HCT116 (cell line): ENCODE measurements around the gene DCUN1D5. TPM values are rescaled to one million over a fixed set of nuclear protein-coding genes. Genes with fewer than 3 reads are reported as not detected.

Source experiments
- ATAC-seq: fragments of 200-7000 bp; cut with Tn5 transposase; 2 replicates; pipeline ENCODE4 v1.9.1; 2020; ENCODE audit warnings: mild to moderate bottlenecking, moderate library complexity
- BruUV-seq: library from RNA; stranded (reverse); fragments of 400-500 nt; replicated peaks from 2 replicates; lab custom pipeline; 2021; lab: Mats Ljungman, UMichigan
- CTCF ChIA-PET: fragments of 300-600 bp; sonication (Branson Sonifier 250); formaldehyde crosslinking; loops from one replicate; lab custom pipeline; 2021; ENCODE audit warnings: antibody characterized with exemption; lab: Charles Lee
- POLR2A ChIA-PET: fragments of 300-600, 350-600 bp; sonication (Branson Sonifier 250); formaldehyde crosslinking; loops from one replicate; lab custom pipeline; 2021; ENCODE audit warnings: antibody characterized with exemption; lab: Charles Lee
- RAD21 ChIA-PET, 2 experiments: fragments of 300-600 bp; sonication (Branson Sonifier 250); formaldehyde crosslinking; loops; one replicate each; lab custom pipeline; 2023; ENCODE audit warnings: low total read pairs in 2 of 2; ENCODE audit not compliant: uncharacterized antibody in 2 of 2, unreplicated experiment in 2 of 2, low non-redundant PET in 1 of 2; lab: Charles Lee
- DNase-seq: peaks from one replicate; pipeline ENCODE4 v3.0.0-alpha.2; 2010; ENCODE audit warnings: low read depth, low spot score
- H2AFZ ChIP-seq: fragments of 200-600 bp; shearing (Covaris generic), sonication (generic); 2 replicates; pipeline ENCODE4 v1.6.1; 2017; ENCODE audit warnings: low read depth, mixed run types, mixed read lengths, antibody characterized with exemption, low read length; ENCODE audit not compliant: poor library complexity, severe bottlenecking
- H3K27ac ChIP-seq: 2 replicates; pipeline ENCODE4 v1.5.1; 2012; ENCODE audit warnings: low read depth, low read length
- H3K27me3 ChIP-seq: fragments of 200-600 bp; sonication (generic); 2 replicates; pipeline ENCODE4 v1.6.1; 2016; ENCODE audit warnings: mixed run types, low read length, mixed read lengths; ENCODE audit not compliant: insufficient read depth
- H3K36me3 ChIP-seq, 2 experiments: fragments of 200-500 bp in 1 of 2; fragments of 200-600 bp in 1 of 2; sonication (Bioruptor generic) in 1 of 2; sonication (generic) in 1 of 2; 2 replicates each; pipeline versions ENCODE4 v1.5.1 to v1.6.1; 2014 to 2016; ENCODE audit warnings: low read length in 2 of 2, inconsistent platforms in 1 of 2, mixed read lengths in 1 of 2, mixed run types in 1 of 2; ENCODE audit not compliant: insufficient read depth in 2 of 2, control insufficient read depth in 1 of 2
- H3K4me1 ChIP-seq, 2 experiments: fragments of 200-600 bp in 1 of 2; sonication (generic) in 1 of 2; 2 replicates each; pipeline versions ENCODE4 v1.5.1 to v1.6.1; 2012 to 2017; ENCODE audit warnings: low read length in 2 of 2, inconsistent platforms in 1 of 2, mild to moderate bottlenecking in 1 of 2, mixed read lengths in 1 of 2, mixed run types in 1 of 2, moderate library complexity in 1 of 2; ENCODE audit not compliant: insufficient read depth in 2 of 2, control insufficient read depth in 1 of 2
- H3K4me2 ChIP-seq: fragments of 200-600 bp; sonication (generic); 2 replicates; pipeline ENCODE4 v1.6.1; 2017; ENCODE audit warnings: mixed run types, low read length, mixed read lengths
- H3K4me3 ChIP-seq, 2 experiments: fragments of 200-600 bp in 1 of 2; sonication (generic) in 1 of 2; replicated peaks in 1 of 2; 2 replicates each; pipeline ENCODE4 v1.5.1; 2011 to 2016; ENCODE audit warnings: low read length in 2 of 2, control low read depth in 1 of 2, low read depth in 1 of 2, mild to moderate bottlenecking in 1 of 2, mixed read lengths in 1 of 2, mixed run types in 1 of 2
- H3K79me2 ChIP-seq: fragments of 200-600 bp; sonication (generic); 2 replicates; pipeline ENCODE4 v1.6.1; 2017; ENCODE audit warnings: mild to moderate bottlenecking, mixed run types, low read length, moderate library complexity, mixed read lengths; ENCODE audit not compliant: insufficient read depth
- H3K9ac ChIP-seq: fragments of 200-600 bp; sonication (generic); 2 replicates; pipeline ENCODE4 v1.6.1; 2016; ENCODE audit warnings: low read length, mixed read lengths
- H3K9me2 ChIP-seq: fragments of 200-600 bp; sonication (generic), shearing (Covaris generic); 2 replicates; pipeline ENCODE4 v1.6.1; 2017; ENCODE audit warnings: mixed run types, mild to moderate bottlenecking, moderate library complexity; ENCODE audit not compliant: insufficient read depth
- H3K9me3 ChIP-seq, 2 experiments: fragments of 200-500 bp in 1 of 2; fragments of 200-600 bp in 1 of 2; sonication (Bioruptor generic) in 1 of 2; sonication (generic) in 1 of 2; 2 replicates each; pipeline ENCODE4 v1.6.1; 2014 to 2017; ENCODE audit warnings: low read length in 2 of 2, mixed read lengths in 2 of 2, inconsistent platforms in 1 of 2, low read depth in 1 of 2, mild to moderate bottlenecking in 1 of 2, mixed run types in 1 of 2, moderate library complexity in 1 of 2; ENCODE audit not compliant: control insufficient read depth in 1 of 2, insufficient read depth in 1 of 2
- H4K20me1 ChIP-seq: fragments of 200-600 bp; sonication (generic), shearing (Covaris generic); 2 replicates; pipeline ENCODE4 v1.6.1; 2017; ENCODE audit warnings: mixed run types, mild to moderate bottlenecking, moderate library complexity; ENCODE audit not compliant: insufficient read depth
- ATF3 ChIP-seq: IDR thresholded peaks from 2 replicates; pipeline ENCODE4 v1.6.1; 2012
- CBX3 ChIP-seq: IDR thresholded peaks from 2 replicates; pipeline ENCODE4 v1.6.1; 2012; ENCODE audit warnings: low read depth
- CEBPB ChIP-seq: IDR thresholded peaks from 2 replicates; pipeline ENCODE4 v1.6.1; 2012; ENCODE audit warnings: low read depth
- CTCF ChIP-seq, 3 experiments: fragments of 200-600 bp in 1 of 3; sonication (generic) in 1 of 3; IDR thresholded peaks in 2 of 3; conservative IDR thresholded peaks in 1 of 3; 2 replicates each; pipeline ENCODE4 v1.5.1; 2012 to 2017; ENCODE audit warnings: low read depth in 2 of 3, low read length in 2 of 3, antibody characterized with exemption in 1 of 3, borderline replicate concordance in 1 of 3, control low read depth in 1 of 3, mild to moderate bottlenecking in 1 of 3, mixed read lengths in 1 of 3, mixed run types in 1 of 3, moderate library complexity in 1 of 3; ENCODE audit not compliant: insufficient read depth in 1 of 3
- EGR1 ChIP-seq: IDR thresholded peaks from 2 replicates; pipeline ENCODE4 v1.6.1; 2012; ENCODE audit warnings: low read depth
- ELF1 ChIP-seq: IDR thresholded peaks from 2 replicates; pipeline ENCODE4 v1.6.1; 2012; ENCODE audit warnings: low read depth, borderline replicate concordance
- EZH2 ChIP-seq: fragments of 200-600 bp; sonication (generic); IDR thresholded peaks from 2 replicates; pipeline ENCODE4 v1.6.1; 2017; ENCODE audit warnings: antibody characterized with exemption, mixed run types
- JUND ChIP-seq: IDR thresholded peaks from 2 replicates; pipeline ENCODE4 v1.6.1; 2012
- MAX ChIP-seq: IDR thresholded peaks from 2 replicates; pipeline ENCODE4 v1.6.1; 2012
- POLR2A ChIP-seq: IDR thresholded peaks from 2 replicates; pipeline ENCODE4 v1.7.0; 2011; ENCODE audit warnings: borderline replicate concordance; ENCODE audit not compliant: insufficient read depth, insufficient read length; ENCODE audit errors: extremely low read depth
- POLR2AphosphoS5 ChIP-seq: IDR thresholded peaks from 2 replicates; pipeline ENCODE4 v1.6.1; 2011; ENCODE audit warnings: mild to moderate bottlenecking, low read depth, low read length, moderate library complexity
- REST ChIP-seq: IDR thresholded peaks from 2 replicates; pipeline ENCODE4 v1.6.1; 2012; ENCODE audit warnings: low read depth
- YY1 ChIP-seq: IDR thresholded peaks from 2 replicates; pipeline ENCODE4 v1.6.1; 2011; ENCODE audit warnings: low read length, low read depth, moderate library complexity, mild to moderate bottlenecking; ENCODE audit not compliant: insufficient replicate concordance; ENCODE audit errors: extremely low read depth
- ZBTB33 ChIP-seq: IDR thresholded peaks from 2 replicates; pipeline ENCODE4 v1.6.1; 2011; ENCODE audit warnings: mild to moderate bottlenecking, low read length, moderate library complexity; ENCODE audit not compliant: insufficient replicate concordance; ENCODE audit errors: extremely low read depth
- ZFX ChIP-seq: fragments of 450-650 bp; IDR thresholded peaks from 2 replicates; pipeline ENCODE4 v1.6.1; 2017
- ZNF274 ChIP-seq: fragments of 200-500 bp; sonication (Bioruptor generic); IDR thresholded peaks from 2 replicates; pipeline ENCODE4 v1.6.1; 2014; ENCODE audit warnings: mild to moderate bottlenecking, low read depth, low read length, inconsistent platforms
- intact Hi-C: fragments of 100-400 bp; cut with micrococcal nuclease; formaldehyde crosslinking; loops from 2 replicates; pipeline ENCODE4 v1.10.0; 2022
- total RNA-seq: library from RNA; stranded (reverse); gene quantifications from one replicate; pipeline ENCODE4 v1.2.1, GENCODE V29; 2021; ENCODE audit not compliant: unreplicated experiment

The DCUN1D5 gene
- total RNA-seq, 1 experiment from 2014 or later, result 60.1 TPM

- TF ChIP-seq POLR2AphosphoS5, result no peak
These were observed 49.8 kb downstream of the DCUN1D5 start (continued) for GRCh38 chr11:103042161-103042560.

GRCh38 chr11:103035791-103036434, 56.0 kb downstream of the DCUN1D5 start:
- no peak overlapping the region for H3K9ac ChIP-seq
- peak overlapping the region; percentile 98 for H2AFZ ChIP-seq
- no peaks in the 10 kb centered on the region for H3K9me2 ChIP-seq
- ChIA-PET CTCF (interaction anchor here (0.6 to 1.4 kb wide), 6 partner anchors 15 to 121 kb away, joined by 3 to 4 read pairs (median 3); no protein-coding TSS in a partner anchor), POLR2A (no interaction called here), RAD21 (no interaction called here)
- intact Hi-C loops, result loop anchor here (1.0 kb wide), 1 partner anchor 303 kb away; no protein-coding TSS in a partner anchor
- H3K4me1 ChIP-seq, result peaks cover 0 to 8% of the 10 kb centered on the region in 2 experiments; a peak in 2 of 4 replicates
- no peaks in the 10 kb centered on the region for H4K20me1 ChIP-seq
- peak; percentile 84 for DNase-seq
- no peaks in the 10 kb centered on the region for H3K36me3 ChIP-seq
- peak; percentile 96 for ATAC-seq
- no peak overlapping the region for H3K27ac ChIP-seq
- no peaks in the 10 kb centered on the region for H3K79me2 ChIP-seq
- BruUV-seq, result no TSS peak
- H3K27me3 ChIP-seq, result no peaks in the 10 kb centered on the region
- H3K4me2 ChIP-seq, result peak overlapping the region; percentile 44
- no peaks in the 10 kb centered on the region for H3K9me3 ChIP-seq
- H3K4me3 ChIP-seq, result no peak overlapping the region
- TF ChIP-seq EZH2 (no peak), POLR2AphosphoS5 (no peak), CTCF (IDR thresholded peaks at IDR 0.05 in 2 of 3, conservative IDR thresholded peaks at IDR 0.05 in 1 of 3; ENCODE audit: borderline replicate concordance in 1 of 3, insufficient read depth in 1 of 3, low read depth in 2 of 3, low read length in 2 of 3) (peak; percentile 58 to 67 (median 60); a peak in 5 of 6 replicates), EGR1 (peak; percentile 27; the same call in 1 of the 2 replicates), ZFX (no peak), ATF3 (no peak), MAX (no peak), POLR2A (no peak), JUND (peak; percentile 67), ZNF274 (no peak), CEBPB (0 out of 2 replicates have a peak, but pooled peaks have one; percentile 23), YY1 (no peak), ELF1 (no peak; the same call in 1 of the 2 replicates), REST (no peak), CBX3 (peak; percentile 80), ZBTB33 (no peak)
